ENCODE measurements around the gene CAPN7. TPM values are rescaled to one million over a fixed set of nuclear protein-coding genes. Genes with fewer than 3 reads are reported as not detected.
"Not testable (repeated sequence)": the region's sequence is repeated elsewhere in the genome, so short reads cannot be mapped to it uniquely, and the experiment has no call there.

CAPN7 gene
- total RNA-seq, 4 donors from 2014 or later, result 33.8 to 153 (median 69.7) TPM

DNA sequence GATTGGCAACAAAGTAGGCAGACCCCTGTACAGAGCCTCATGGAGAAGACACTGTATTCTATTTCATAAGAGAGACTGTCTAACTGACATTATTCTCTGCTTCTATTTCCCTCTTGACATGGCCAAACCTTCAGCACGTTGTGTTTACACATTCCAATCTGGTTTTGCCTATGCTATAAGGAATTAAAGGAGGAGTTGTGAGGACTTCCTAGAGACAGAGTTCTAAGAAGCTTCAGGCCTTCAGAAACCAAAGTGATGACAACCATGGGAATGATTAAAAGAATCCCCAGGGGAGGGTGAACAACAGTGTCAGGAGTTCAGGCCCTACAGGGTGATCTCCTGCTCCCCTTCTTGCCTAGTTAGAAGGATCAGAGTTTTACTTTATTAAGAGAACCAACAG lies 44.9 kb upstream of the CAPN7 start:
- Histone ChIP-seq H3K27me3 (peaks cover 0 to 16% (median 1%) of the 10 kb centered on the region in 3 donors), H3K9me3 (no peaks in the 10 kb centered on the region), H3K36me3 (no peaks in the 10 kb centered on the region), H3K4me1 (no peaks in the 10 kb centered on the region), H3K27ac (no peak overlapping the region), H3K4me3 (no peak overlapping the region)
- ATAC-seq (no peak), DNase-seq (no peak)
- TF ChIP-seq POLR2A (IDR thresholded peaks at IDR 0.05), result no peak
- TF ChIP-seq, protein P1, sequence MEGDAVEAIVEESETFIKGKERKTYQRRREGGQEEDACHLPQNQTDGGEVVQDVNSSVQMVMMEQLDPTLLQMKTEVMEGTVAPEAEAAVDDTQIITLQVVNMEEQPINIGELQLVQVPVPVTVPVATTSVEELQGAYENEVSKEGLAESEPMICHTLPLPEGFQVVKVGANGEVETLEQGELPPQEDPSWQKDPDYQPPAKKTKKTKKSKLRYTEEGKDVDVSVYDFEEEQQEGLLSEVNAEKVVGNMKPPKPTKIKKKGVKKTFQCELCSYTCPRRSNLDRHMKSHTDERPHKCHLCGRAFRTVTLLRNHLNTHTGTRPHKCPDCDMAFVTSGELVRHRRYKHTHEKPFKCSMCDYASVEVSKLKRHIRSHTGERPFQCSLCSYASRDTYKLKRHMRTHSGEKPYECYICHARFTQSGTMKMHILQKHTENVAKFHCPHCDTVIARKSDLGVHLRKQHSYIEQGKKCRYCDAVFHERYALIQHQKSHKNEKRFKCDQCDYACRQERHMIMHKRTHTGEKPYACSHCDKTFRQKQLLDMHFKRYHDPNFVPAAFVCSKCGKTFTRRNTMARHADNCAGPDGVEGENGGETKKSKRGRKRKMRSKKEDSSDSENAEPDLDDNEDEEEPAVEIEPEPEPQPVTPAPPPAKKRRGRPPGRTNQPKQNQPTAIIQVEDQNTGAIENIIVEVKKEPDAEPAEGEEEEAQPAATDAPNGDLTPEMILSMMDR (IDR thresholded peaks at IDR 0.05 in 4 of 5, conservative IDR thresholded peaks at IDR 0.05 in 1 of 5), result no peak
- in situ Hi-C loops (cut with MboI; ENCODE audit: low sequenced_read_pairs in 4 of 4), result no loop called here
- intact Hi-C loops (cut with DNase I; ENCODE audit: low total_unique reads), result no loop called here

DNA sequence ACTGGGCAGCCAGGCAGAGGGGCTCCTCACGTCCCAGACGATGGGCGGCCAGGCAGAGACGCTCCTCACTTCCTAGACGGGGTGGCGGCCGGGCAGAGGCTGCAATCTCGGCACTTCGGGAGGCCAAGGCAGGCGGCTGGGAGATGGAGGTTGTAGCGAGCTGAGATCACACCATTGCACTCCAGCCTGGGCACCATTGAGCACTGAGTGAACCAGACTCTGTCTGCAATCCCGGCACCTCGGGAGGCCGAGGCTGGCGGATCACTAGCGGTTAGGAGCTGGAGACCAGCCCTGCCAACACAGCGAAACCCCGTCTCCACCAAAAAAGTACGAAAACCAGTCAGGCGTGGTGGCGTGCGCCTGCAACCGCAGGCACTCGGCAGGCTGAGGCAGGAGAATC lies 42.4 kb upstream of the CAPN7 start:
- H3K4me3 ChIP-seq; H3K27me3 ChIP-seq; H3K27ac ChIP-seq; H3K4me1 ChIP-seq; DNase-seq; H3K9me3 ChIP-seq; ATAC-seq; in situ Hi-C loops (cut with MboI; ENCODE audit: low sequenced_read_pairs in 4 of 4); intact Hi-C loops (cut with DNase I; ENCODE audit: low total_unique reads); H3K36me3 ChIP-seq: not testable (repeated sequence)

- in situ Hi-C loops (cut with MboI; ENCODE audit: low sequenced_read_pairs in 4 of 4) (no loop called here), intact Hi-C loops (cut with DNase I; ENCODE audit: low total_unique reads) (no loop called here)
- DNase-seq, result no peak
- Histone ChIP-seq H3K27ac (no peak overlapping the region), H3K27me3 (no peaks in the 10 kb centered on the region), H3K36me3 (no peaks in the 10 kb centered on the region), H3K9me3 (no peaks in the 10 kb centered on the region), H3K4me1 (no peaks in the 10 kb centered on the region), H3K4me3 (no peak overlapping the region)
- no peak for ATAC-seq
- TF ChIP-seq, protein P1 (IDR thresholded peaks at IDR 0.05 in 4 of 5, conservative IDR thresholded peaks at IDR 0.05 in 1 of 5), result no peak
- TF ChIP-seq POLR2A (IDR thresholded peaks at IDR 0.05), result no peak
Measured at GRCh38 chr3:15164340-15164739, 41.7 kb upstream of the CAPN7 start.

DNA sequence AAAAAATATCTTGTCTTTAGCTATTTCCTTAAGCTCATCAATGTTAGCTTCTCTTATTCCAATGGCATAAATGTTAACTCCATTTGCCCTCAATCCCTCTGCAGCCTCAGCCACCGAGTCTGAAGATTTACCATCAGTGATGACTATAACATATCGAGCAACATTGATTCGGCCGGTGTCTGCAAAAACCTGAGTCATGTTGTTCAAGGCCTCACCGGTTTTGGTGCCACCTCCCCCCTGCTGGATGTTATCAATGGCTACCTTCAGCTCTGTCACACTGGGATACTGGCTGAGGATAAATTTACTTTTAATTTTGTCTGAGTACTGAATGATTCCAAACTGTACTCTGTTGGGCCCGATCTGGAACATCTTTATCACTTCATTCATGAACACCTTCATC lies 41.0 kb upstream of the CAPN7 start:
- no peaks in the 10 kb centered on the region for H3K4me1 ChIP-seq
- H3K27ac ChIP-seq, result no peak overlapping the region
- no peak for DNase-seq
- no peak overlapping the region for H3K4me3 ChIP-seq
- no peak for ATAC-seq
- no peak for TF ChIP-seq POLR2A (IDR thresholded peaks at IDR 0.05)
- TF ChIP-seq, protein P1 (IDR thresholded peaks at IDR 0.05 in 4 of 5, conservative IDR thresholded peaks at IDR 0.05 in 1 of 5), result no peak
- H3K9me3 ChIP-seq, result no peaks in the 10 kb centered on the region
- no peaks in the 10 kb centered on the region for H3K36me3 ChIP-seq
- no peaks in the 10 kb centered on the region for H3K27me3 ChIP-seq
- in situ Hi-C loops (cut with MboI; ENCODE audit: low sequenced_read_pairs in 4 of 4), result no loop called here
- intact Hi-C loops (cut with DNase I; ENCODE audit: low total_unique reads), result no loop called here

DNA sequence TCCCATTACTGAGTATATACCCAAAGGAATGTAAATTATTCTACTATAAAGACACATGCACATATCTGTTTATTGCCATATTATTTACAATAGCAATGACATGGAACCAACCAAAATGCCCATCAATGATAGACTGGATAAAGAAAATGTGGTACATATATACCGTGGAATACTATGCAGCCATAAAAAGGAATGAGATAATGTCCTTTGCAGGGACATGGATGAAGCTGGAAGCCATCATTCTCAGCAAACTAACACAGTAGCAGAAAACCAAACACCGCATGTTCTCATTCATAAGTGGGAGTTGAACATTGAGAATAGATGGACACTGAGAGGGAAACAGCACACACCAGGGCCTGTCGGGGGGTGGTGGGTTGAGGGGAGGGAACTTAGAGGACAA lies 39.7 kb upstream of the CAPN7 start:
- H3K36me3 ChIP-seq; H3K27me3 ChIP-seq; H3K27ac ChIP-seq; H3K4me3 ChIP-seq; intact Hi-C loops (cut with DNase I; ENCODE audit: low total_unique reads); H3K9me3 ChIP-seq; DNase-seq; in situ Hi-C loops (cut with MboI; ENCODE audit: low sequenced_read_pairs in 4 of 4); ATAC-seq; H3K4me1 ChIP-seq: not testable (repeated sequence)

- Histone ChIP-seq H3K9me3 (no peaks in the 10 kb centered on the region), H3K4me3 (no peak overlapping the region), H3K27me3 (peaks cover 0 to 4% (median 0%) of the 10 kb centered on the region in 3 donors), H3K27ac (no peak overlapping the region), H3K4me1 (no peaks in the 10 kb centered on the region), H3K36me3 (no peaks in the 10 kb centered on the region)
- ATAC-seq (no peak), DNase-seq (no peak)
- intact Hi-C loops (cut with DNase I; ENCODE audit: low total_unique reads) (no loop called here), in situ Hi-C loops (cut with MboI; ENCODE audit: low sequenced_read_pairs in 4 of 4) (no loop called here)
- no peak for TF ChIP-seq POLR2A (IDR thresholded peaks at IDR 0.05)
Measured at GRCh38 chr3:15171096-15171495, 35.0 kb upstream of the CAPN7 start.
